Gastroesophageal sphincter (tissue), 4 donors: ENCODE data around the gene LDLRAD4. TPM values are rescaled to one million over a fixed set of nuclear protein-coding genes. Genes with fewer than 3 reads are reported as not detected.

ENCODE experiments used
- ATAC-seq: fragments of 150-250 bp; one replicate; pipeline ENCODE4 v1.9.1; 2016; ENCODE audit warnings: mild to moderate bottlenecking, moderate library complexity
- H3K27ac ChIP-seq, 4 donors: fragments of 200-600 bp; sonication (generic) in 3 of 4; 1 replicate in 3 of 4; 2 replicates in 1 of 4; pipeline ENCODE4 v1.5.1; 2016 to 2019
- H3K27me3 ChIP-seq: fragments of 200-600 bp; sonication (generic); one replicate; pipeline ENCODE4 v1.5.1; 2019
- H3K36me3 ChIP-seq, 2 donors: fragments of 200-600 bp; sonication (generic); one replicate each; pipeline ENCODE4 v1.5.1; 2019; ENCODE audit warnings: control low read depth in 1 of 2
- H3K4me1 ChIP-seq, 3 donors: fragments of 200-600 bp; sonication (generic); 1 replicate in 2 of 3; 2 replicates in 1 of 3; pipeline ENCODE4 v1.5.1; 2016 to 2019; ENCODE audit warnings: control low read depth in 2 of 3
- H3K4me3 ChIP-seq, 2 donors: fragments of 200-600 bp; sonication (generic); one replicate each; pipeline ENCODE4 v1.5.1; 2019; ENCODE audit warnings: mild to moderate bottlenecking in 1 of 2, moderate library complexity in 1 of 2
- H3K9me3 ChIP-seq, 3 donors: fragments of 200-600 bp; sonication (generic); one replicate each; pipeline ENCODE4 v1.5.1; 2017 to 2019; ENCODE audit warnings: control low read depth in 2 of 3
- CTCF ChIP-seq, 4 experiments: fragments of 200-600 bp in 2 of 4; fragments of 450-650 bp in 2 of 4; sonication (generic) in 1 of 4; IDR thresholded peaks; one replicate each; pipeline ENCODE4 v1.5.1; 2017 to 2019; ENCODE audit warnings: antibody characterized with exemption in 4 of 4, mild to moderate bottlenecking in 2 of 4, moderate library complexity in 2 of 4
- EP300 ChIP-seq: sonication (generic); formaldehyde crosslinking; IDR thresholded peaks from one replicate; pipeline ENCODE4 v1.6.1; 2017; ENCODE audit warnings: antibody characterized with exemption, mild to moderate bottlenecking
- POLR2A ChIP-seq, 2 donors: fragments of 450-650 bp; IDR thresholded peaks; one replicate each; pipeline ENCODE4 v1.6.1; 2017; ENCODE audit warnings: antibody characterized with exemption in 2 of 2, mild to moderate bottlenecking in 2 of 2, moderate library complexity in 1 of 2
- POLR2AphosphoS5 ChIP-seq: sonication (generic); formaldehyde crosslinking; IDR thresholded peaks from one replicate; pipeline ENCODE4 v1.6.1; 2017; ENCODE audit warnings: antibody characterized with exemption
- WGBS, 2 donors: methylation state at CpG; one replicate each; pipeline ENCODE4 v1.1.5; 2018; ENCODE audit warnings: low coverage in 1 of 2; 5-methylcytosine and 5-hydroxymethylcytosine counted together
- total RNA-seq, 4 donors: library from RNA; depleted of rRNA; stranded (reverse); fragments of >200 nt; gene quantifications; one replicate each; pipeline ENCODE4 v1.1.0, GENCODE V29; 2016

LDLRAD4 gene
- total RNA-seq, 4 donors from 2014 or later: 28.1 to 85.9 (median 55.2) TPM

DNA sequence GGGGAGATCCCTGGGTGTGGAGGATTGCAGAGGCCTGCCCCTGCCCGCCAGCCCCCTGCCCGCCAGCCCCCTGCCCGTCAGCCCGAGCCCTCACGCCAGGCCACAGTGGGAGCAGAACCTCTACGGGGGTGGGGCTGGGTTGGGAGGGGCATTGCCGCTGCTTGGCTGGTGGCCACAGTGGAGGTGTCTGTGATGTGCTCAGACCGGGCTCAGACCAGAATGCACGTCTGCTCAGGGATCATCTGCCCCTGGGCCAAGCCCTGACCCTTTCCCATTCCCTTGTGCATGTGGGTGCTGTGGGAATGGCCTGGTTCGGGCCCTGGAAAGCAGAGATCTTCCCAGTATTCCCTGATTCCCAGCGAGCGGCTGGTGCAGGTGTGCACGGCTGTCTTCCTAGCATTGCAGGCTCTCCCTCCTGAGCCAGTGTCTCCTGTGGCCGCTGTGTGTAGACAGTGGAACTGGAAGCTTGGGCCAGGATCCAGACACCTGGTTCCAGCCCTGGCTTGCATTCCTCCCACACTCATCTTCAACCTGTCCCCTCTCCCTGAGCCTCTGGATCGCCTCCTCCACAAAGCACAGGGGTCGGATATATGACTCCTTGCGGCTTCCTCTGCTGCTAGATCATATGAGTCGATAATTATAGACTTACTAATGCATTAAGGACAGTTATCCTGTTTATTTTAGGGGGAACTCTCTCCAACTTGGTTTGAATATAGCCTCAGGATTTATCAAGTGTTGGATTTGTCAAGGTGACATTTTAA, 161.6 kb downstream of the LDLRAD4 start:
- peak overlapping the region in 3 of 4 donors; percentile 75 to 83 (median 82) for H3K27ac ChIP-seq
- peaks cover 3 to 84% (median 36%) of the 10 kb centered on the region in 3 donors for H3K4me1 ChIP-seq

GRCh38 chr18:13380691-13381070, 162.1 kb downstream of the LDLRAD4 start:
- no peak overlapping the region for H3K4me3 ChIP-seq
- H3K9me3 ChIP-seq: no peaks in the 10 kb centered on the region
- TF ChIP-seq POLR2AphosphoS5: no peak
- TF ChIP-seq EP300: no peak
- no peak for TF ChIP-seq CTCF (IDR thresholded peaks at IDR 0.05)
- no peak for TF ChIP-seq POLR2A (IDR thresholded peaks at IDR 0.05)
- H3K27ac ChIP-seq: peak overlapping the region in 3 of 4 donors; percentile 75 to 83 (median 82)
- peaks cover 3 to 81% (median 36%) of the 10 kb centered on the region in 3 donors for H3K4me1 ChIP-seq
- no peaks in the 10 kb centered on the region for H3K27me3 ChIP-seq
- no peaks in the 10 kb centered on the region for H3K36me3 ChIP-seq
- ATAC-seq: no peak
- WGBS, 2 donors: 40 to 62% methylated on average over 2 of the region's 2 CpGs

More for the DNA sequence above, 161.6 kb downstream of the LDLRAD4 start:
- no peak overlapping the region for H3K4me3 ChIP-seq
- no peaks in the 10 kb centered on the region for H3K9me3 ChIP-seq
- H3K36me3 ChIP-seq: no peaks in the 10 kb centered on the region
- no peak for ATAC-seq
- no peak for TF ChIP-seq POLR2AphosphoS5
- no peak for TF ChIP-seq CTCF (IDR thresholded peaks at IDR 0.05)
- TF ChIP-seq POLR2A (IDR thresholded peaks at IDR 0.05): no peak
- TF ChIP-seq EP300: no peak
- 22 to 60% methylated on average over 4 of the region's 18 CpGs for WGBS, 2 donors
- no peaks in the 10 kb centered on the region for H3K27me3 ChIP-seq

- H3K4me1 ChIP-seq: peaks cover 3 to 79% (median 36%) of the 10 kb centered on the region in 3 donors
Measured at GRCh38 chr18:13381331-13381730, 162.8 kb downstream of the LDLRAD4 start.

GRCh38 chr18:13381944-13382365, 163.4 kb downstream of the LDLRAD4 start:
- Histone ChIP-seq H3K27ac (peak overlapping the region; percentile 76 to 86 (median 82)), H3K4me3 (peak overlapping the region; percentile 28 to 35), H3K36me3 (no peaks in the 10 kb centered on the region), H3K9me3 (no peaks in the 10 kb centered on the region), H3K4me1 (peaks cover 3 to 76% (median 36%) of the 10 kb centered on the region in 3 donors), H3K27me3 (no peaks in the 10 kb centered on the region)
- WGBS, 2 donors: 0 to 6% methylated on average over 6 to 14 of the region's 14 CpGs
- TF ChIP-seq CTCF (IDR thresholded peaks at IDR 0.05) (no peak), POLR2A (IDR thresholded peaks at IDR 0.05) (no peak)
- ATAC-seq: peak; percentile 85

More at GRCh38 chr18:13381331-13381730, 162.8 kb downstream of the LDLRAD4 start:
- Histone ChIP-seq H3K36me3 (no peaks in the 10 kb centered on the region), H3K4me3 (peak overlapping the region in 1 of 2 donors; percentile 35), H3K9me3 (no peaks in the 10 kb centered on the region), H3K27ac (peak overlapping the region; percentile 76 to 86 (median 82)), H3K27me3 (no peaks in the 10 kb centered on the region)
- ATAC-seq: no peak
- no peak for TF ChIP-seq POLR2AphosphoS5
- no peak for TF ChIP-seq EP300
- no peak for TF ChIP-seq CTCF (IDR thresholded peaks at IDR 0.05)
- TF ChIP-seq POLR2A (IDR thresholded peaks at IDR 0.05): no peak
- WGBS, 2 donors: 57% methylated on average over 6 of the region's 9 CpGs; no CpG with 5 or more reads in 1 of the 2 donors
